Stomach (tissue), 9 donors: ENCODE data around the gene RDH16. TPM values are rescaled to one million over a fixed set of nuclear protein-coding genes. Genes with fewer than 3 reads are reported as not detected.
"Not testable (repeated sequence)": the region's sequence is repeated elsewhere in the genome, so short reads cannot be mapped to it uniquely, and the experiment has no call there.

ENCODE experiments used
- DNase-seq, 2 donors: peaks; one replicate each; pipeline versions ENCODE4 v3.0.0 to v3.0.0-alpha.2; 2013 to 2019
- H3K27ac ChIP-seq, 5 donors: fragments of 200-600 bp in 4 of 5; sonication (generic) in 4 of 5; one replicate each; pipeline ENCODE4 v1.5.1; 2013 to 2019; ENCODE audit warnings: mild to moderate bottlenecking in 1 of 5, moderate library complexity in 1 of 5
- H3K27me3 ChIP-seq, 3 donors: fragments of 200-600 bp; sonication (generic); one replicate each; pipeline ENCODE4 v1.5.1; 2017 to 2019; ENCODE audit warnings: mixed run types in 1 of 3
- H3K36me3 ChIP-seq, 4 donors: fragments of 200-600 bp; sonication (generic); 1 replicate in 3 of 4; 2 replicates in 1 of 4; pipeline ENCODE4 v1.5.1; 2016 to 2019
- H3K4me1 ChIP-seq, 4 donors: fragments of 200-600 bp; sonication (generic); one replicate each; pipeline ENCODE4 v1.5.1; 2016 to 2019
- H3K4me3 ChIP-seq, 4 donors: fragments of 200-600 bp; sonication (generic) in 3 of 4; one replicate each; pipeline ENCODE4 v1.5.1; 2016 to 2019; ENCODE audit warnings: mild to moderate bottlenecking in 1 of 4
- H3K9me3 ChIP-seq, 4 donors: fragments of 200-600 bp; sonication (generic); one replicate each; pipeline ENCODE4 v1.5.1; 2016 to 2019
- EP300 ChIP-seq: sonication (generic); formaldehyde crosslinking; IDR thresholded peaks from one replicate; pipeline ENCODE4 v1.6.1; 2017; ENCODE audit warnings: antibody characterized with exemption
- POLR2A ChIP-seq, 4 donors: fragments of 450-650 bp; IDR thresholded peaks; one replicate each; pipeline ENCODE4 v1.6.1; 2016; ENCODE audit warnings: antibody characterized with exemption in 4 of 4, control low read depth in 2 of 4, mild to moderate bottlenecking in 1 of 4, moderate library complexity in 1 of 4
- POLR2AphosphoS5 ChIP-seq, 3 donors: sonication (generic); formaldehyde crosslinking; IDR thresholded peaks; one replicate each; pipeline ENCODE4 v1.6.1; 2016; ENCODE audit warnings: antibody characterized with exemption in 3 of 3
- WGBS, 5 donors: extraction: QIAGEN DNeasy Blood & Tissue Kit in 3 of 5; methylation state at CpG; one replicate each; pipeline versions ENCODE4 v1.1.5 to v1.1.7; 2013 to 2018; 5-methylcytosine and 5-hydroxymethylcytosine counted together
- intact Hi-C: fragments of 100-400 bp; cut with DNase I; formaldehyde crosslinking; loops from one replicate; pipeline ENCODE4 v1.15.1; 2023; ENCODE audit warnings: low total_unique reads
- polyA plus RNA-seq, 3 donors: library from polyadenylated mRNA; stranded (reverse); fragments of 200-250 nt; gene quantifications; one replicate each; pipeline ENCODE4 v1.2.3, GENCODE V29; 2013
- total RNA-seq, 5 donors: library from RNA; depleted of rRNA; stranded (reverse); fragments of >200 nt; gene quantifications; one replicate each; pipeline versions ENCODE4 v1.1.0 to v1.2.3, GENCODE V29; 2014 to 2016
- TF ChIP-seq, protein P1 (sequence below), 7 experiments: fragments of 450-650 bp in 4 of 7; fragments of 200-600 bp in 3 of 7; sonication (generic) in 3 of 7; IDR thresholded peaks; one replicate each; pipeline ENCODE4 v1.5.1; 2016 to 2019; ENCODE audit warnings: antibody characterized with exemption in 7 of 7, control low read depth in 2 of 7, mild to moderate bottlenecking in 1 of 7
- donor health status: healthy with polysubstance abuse.
- donor health status: Bipolar disorder and iron deficiency.
- donor health status: healthy.

Gene RDH16
- total and polyA plus RNA-seq, 8 donors: 0.37 to 1.0 (median 0.68) TPM; not detected in 5

DNA sequence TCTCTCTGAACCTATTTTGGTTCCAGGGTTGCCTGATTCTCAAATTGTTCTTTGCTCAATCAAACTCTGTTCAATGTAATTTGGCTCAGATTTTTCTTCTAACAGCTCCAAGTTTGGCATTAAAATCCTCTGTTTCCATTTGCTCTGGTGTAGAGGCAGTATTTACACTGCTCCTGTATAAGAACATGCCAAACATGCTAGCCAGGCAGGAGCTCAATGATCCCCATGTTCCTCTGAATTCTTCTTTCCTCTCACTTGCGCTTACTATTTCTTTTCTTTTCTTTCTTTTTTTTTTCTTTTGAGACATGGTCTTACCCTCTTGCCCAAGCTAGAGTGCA lies 40.4 kb downstream of the RDH16 start:
- DNase-seq: no peak
- no peaks in the 10 kb centered on the region for H3K27me3 ChIP-seq
- TF ChIP-seq POLR2A (IDR thresholded peaks at IDR 0.05) (no peak), POLR2AphosphoS5 (IDR thresholded peaks at IDR 0.05) (no peak), EP300 (no peak)
- TF ChIP-seq, protein P1, sequence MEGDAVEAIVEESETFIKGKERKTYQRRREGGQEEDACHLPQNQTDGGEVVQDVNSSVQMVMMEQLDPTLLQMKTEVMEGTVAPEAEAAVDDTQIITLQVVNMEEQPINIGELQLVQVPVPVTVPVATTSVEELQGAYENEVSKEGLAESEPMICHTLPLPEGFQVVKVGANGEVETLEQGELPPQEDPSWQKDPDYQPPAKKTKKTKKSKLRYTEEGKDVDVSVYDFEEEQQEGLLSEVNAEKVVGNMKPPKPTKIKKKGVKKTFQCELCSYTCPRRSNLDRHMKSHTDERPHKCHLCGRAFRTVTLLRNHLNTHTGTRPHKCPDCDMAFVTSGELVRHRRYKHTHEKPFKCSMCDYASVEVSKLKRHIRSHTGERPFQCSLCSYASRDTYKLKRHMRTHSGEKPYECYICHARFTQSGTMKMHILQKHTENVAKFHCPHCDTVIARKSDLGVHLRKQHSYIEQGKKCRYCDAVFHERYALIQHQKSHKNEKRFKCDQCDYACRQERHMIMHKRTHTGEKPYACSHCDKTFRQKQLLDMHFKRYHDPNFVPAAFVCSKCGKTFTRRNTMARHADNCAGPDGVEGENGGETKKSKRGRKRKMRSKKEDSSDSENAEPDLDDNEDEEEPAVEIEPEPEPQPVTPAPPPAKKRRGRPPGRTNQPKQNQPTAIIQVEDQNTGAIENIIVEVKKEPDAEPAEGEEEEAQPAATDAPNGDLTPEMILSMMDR (IDR thresholded peaks at IDR 0.05): no peak
- peaks cover 0 to 4% (median 0%) of the 10 kb centered on the region in 4 donors for H3K4me1 ChIP-seq
- 63 to 81% (median 71%) methylated on average over 1 of the region's 1 CpG for WGBS, 5 donors
- peaks cover 0 to 9% (median 0%) of the 10 kb centered on the region in 4 donors for H3K9me3 ChIP-seq
- no peak overlapping the region for H3K4me3 ChIP-seq
- intact Hi-C loops: no loop called here
- no peak overlapping the region for H3K27ac ChIP-seq
- no peaks in the 10 kb centered on the region for H3K36me3 ChIP-seq

DNA sequence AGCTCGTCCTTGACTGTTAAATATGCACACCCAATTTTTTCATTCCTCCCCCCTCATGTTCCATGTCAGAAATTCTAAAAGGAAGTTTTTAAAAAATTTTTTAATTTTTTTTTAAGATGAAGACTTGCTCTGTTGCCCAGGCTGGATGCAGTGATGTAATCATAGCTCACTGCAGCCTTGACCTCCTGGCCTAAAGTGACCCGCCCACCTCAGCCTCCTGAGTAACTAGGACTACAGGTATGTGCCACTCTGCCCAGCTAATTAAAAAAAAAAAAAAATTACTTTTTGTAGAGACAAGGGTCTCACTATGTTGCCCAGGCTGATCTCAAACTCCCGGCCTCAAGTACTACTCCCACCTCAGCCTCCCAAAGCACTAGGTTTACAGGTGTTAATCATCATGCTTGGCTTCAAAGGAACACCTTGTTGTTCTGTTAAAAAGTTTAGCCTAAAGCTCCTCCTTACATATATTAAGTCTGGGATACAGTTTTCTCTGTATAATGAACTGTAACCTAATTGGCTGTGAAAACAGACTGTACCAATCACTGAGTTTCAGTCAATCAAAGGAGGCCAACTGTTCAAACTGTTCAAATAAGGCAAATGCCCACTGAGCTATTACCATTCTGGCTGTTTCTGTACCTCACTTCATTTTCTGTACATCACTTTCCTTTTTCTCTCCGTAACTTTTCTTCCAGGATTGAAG lies 41.0 kb downstream of the RDH16 start:
- Histone ChIP-seq H3K9me3 (peaks cover 0 to 9% (median 0%) of the 10 kb centered on the region in 4 donors), H3K4me3 (no peak overlapping the region), H3K36me3 (no peaks in the 10 kb centered on the region), H3K27ac (no peak overlapping the region), H3K4me1 (peaks cover 0 to 4% (median 0%) of the 10 kb centered on the region in 4 donors), H3K27me3 (no peaks in the 10 kb centered on the region)
- DNase-seq: no peak
- intact Hi-C loops: no loop called here
- TF ChIP-seq POLR2AphosphoS5 (IDR thresholded peaks at IDR 0.05) (no peak), EP300 (no peak), POLR2A (IDR thresholded peaks at IDR 0.05) (no peak)
- TF ChIP-seq, protein P1 (IDR thresholded peaks at IDR 0.05): no peak
- WGBS, 5 donors: 71 to 83% (median 79%) methylated on average over 4 of the region's 4 CpGs

DNA sequence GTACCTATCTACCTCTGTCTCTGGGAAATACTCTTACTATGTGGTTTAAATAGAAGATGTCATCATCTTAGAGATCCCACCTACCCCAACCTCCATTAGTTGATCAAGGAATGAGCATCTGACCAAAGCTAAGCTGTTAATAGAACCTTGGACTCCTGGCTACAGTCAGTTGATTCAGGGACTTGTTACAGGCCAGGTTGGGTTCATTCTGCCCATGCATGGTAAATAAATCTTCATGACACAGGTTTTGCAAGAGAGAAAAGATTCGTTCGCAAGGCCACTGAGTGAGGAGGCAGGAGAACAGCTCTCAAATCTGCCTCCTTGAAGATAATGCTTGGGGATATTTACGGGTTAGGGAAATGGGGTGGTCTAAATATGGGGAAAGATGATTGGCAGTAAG lies 42.7 kb downstream of the RDH16 start:
- peaks cover under 1 to 17% (median 7%) of the 10 kb centered on the region in 4 donors for H3K9me3 ChIP-seq
- H3K27ac ChIP-seq: no peak overlapping the region
- no peaks in the 10 kb centered on the region for H3K36me3 ChIP-seq
- H3K4me3 ChIP-seq: no peak overlapping the region
- H3K27me3 ChIP-seq: no peaks in the 10 kb centered on the region
- intact Hi-C loops: no loop called here
- no peak for TF ChIP-seq POLR2AphosphoS5 (IDR thresholded peaks at IDR 0.05)
- 81 to 91% (median 88%) methylated on average over 3 of the region's 3 CpGs for WGBS, 5 donors
- no peak for DNase-seq
- H3K4me1 ChIP-seq: peaks cover 0 to 4% (median 0%) of the 10 kb centered on the region in 4 donors

DNA sequence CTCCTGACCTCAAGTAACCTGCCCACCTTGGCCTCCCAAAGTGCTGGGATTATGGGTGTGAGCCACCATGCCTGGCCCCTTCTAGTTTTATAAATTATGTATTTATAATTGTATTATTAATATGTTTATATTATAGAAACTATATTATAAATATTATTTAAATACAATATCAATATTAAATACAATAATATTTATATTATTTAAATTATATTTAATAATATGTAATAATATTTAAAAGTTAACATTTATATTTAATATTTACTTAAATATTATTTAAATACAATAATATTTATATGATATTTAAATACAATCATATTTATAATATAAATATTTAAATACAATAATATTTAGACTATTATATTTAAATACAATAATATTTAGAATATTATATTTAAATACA lies 43.2 kb downstream of the RDH16 start:
- Histone ChIP-seq H3K27me3 (no peaks in the 10 kb centered on the region), H3K4me1 (peaks cover 0 to 4% (median 0%) of the 10 kb centered on the region in 4 donors), H3K27ac (no peak overlapping the region), H3K4me3 (no peak overlapping the region), H3K36me3 (no peaks in the 10 kb centered on the region), H3K9me3 (peaks cover 5 to 21% (median 12%) of the 10 kb centered on the region in 4 donors)
- intact Hi-C loops: no loop called here
- TF ChIP-seq, protein P1 (IDR thresholded peaks at IDR 0.05): no peak
- DNase-seq: no peak

DNA sequence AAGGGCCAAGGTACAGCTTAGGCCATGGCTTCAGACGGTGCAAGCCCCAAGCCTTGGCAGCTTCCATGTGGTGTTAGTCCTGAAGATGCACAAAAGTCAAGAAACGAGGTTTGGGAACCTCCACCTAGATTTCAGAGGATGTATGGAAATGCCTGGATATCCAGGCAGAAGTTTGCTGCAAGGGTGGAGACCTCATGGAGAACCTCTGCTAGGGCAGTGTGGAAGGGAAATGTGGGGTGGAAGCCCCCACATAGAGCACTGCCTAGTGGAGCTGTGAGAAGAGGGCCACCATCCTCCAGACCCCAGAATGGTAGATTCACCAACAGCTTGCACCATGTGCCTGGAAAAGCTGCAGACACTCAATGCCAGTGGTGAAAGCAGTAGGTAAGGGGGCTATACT lies 48.0 kb downstream of the RDH16 start:
- H3K9me3 ChIP-seq: peaks cover 7 to 38% (median 16%) of the 10 kb centered on the region in 4 donors
- H3K27ac ChIP-seq, intact Hi-C loops, H3K36me3 ChIP-seq, H3K27me3 ChIP-seq, H3K4me1 ChIP-seq, H3K4me3 ChIP-seq, DNase-seq: not testable (repeated sequence)
- WGBS, 5 donors: 55 to 65% (median 60%) methylated on average over 2 of the region's 2 CpGs
